ENCODE results near the gene CP.

CP gene

DNA sequence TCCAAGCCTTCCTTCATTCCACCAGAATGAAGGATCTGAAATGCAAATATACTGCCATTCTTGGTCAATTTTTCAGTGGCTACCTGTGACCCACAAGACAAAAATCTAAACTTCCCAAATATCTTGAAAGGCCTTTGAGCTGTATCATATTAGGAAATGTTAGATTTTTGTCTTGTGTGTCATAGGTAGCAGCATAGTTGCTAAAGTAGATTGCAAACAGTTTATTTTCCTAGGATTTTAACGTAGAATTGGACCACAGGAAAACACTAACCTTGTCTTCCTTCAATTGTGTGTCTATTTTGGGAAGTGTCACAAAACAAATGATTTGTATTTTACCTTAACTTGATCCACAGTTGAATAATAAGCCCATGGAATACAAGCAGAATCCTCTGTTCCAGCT lies 42.4 kb downstream of the CP start:
- DNase-seq, result no peak

DNA sequence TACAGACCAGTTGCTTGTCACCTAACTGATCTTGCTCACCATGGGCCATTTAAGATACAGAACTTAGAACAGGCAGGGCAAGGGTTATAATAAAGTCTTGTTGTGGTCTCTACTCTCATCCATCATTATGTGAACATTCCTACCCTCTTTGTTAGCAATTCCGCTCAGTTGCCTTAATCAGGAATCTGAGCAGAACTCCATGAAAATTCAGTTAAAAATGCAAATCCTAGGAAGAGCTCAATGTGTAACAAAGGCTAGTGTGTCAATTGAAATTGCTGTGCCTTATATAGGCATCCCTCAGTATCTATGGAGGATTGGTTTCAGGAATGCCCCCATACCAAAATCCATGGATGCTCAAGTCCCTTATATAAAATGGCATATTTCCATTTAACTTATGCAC lies 44.5 kb downstream of the CP start:
- no peak for DNase-seq

DNA sequence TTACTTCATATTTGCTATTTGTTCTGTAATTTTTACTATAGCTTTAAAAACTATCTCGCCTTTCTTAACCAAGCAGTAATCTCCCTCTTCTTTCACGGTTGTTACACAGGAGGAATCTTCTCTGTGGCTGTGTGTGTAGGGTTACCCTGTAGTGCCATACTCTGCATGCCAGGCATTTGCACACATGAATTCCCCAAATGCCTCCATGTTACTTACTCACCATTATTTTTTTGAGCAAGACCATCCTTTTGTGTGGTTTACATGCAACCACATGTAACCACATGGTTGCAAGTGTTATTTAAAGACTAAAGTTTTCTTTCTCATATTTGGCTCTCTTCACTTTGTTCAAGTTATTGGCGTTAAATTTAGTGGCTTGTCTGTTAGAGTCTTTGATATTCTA lies 46.7 kb downstream of the CP start:
- DNase-seq, result no peak

DNA sequence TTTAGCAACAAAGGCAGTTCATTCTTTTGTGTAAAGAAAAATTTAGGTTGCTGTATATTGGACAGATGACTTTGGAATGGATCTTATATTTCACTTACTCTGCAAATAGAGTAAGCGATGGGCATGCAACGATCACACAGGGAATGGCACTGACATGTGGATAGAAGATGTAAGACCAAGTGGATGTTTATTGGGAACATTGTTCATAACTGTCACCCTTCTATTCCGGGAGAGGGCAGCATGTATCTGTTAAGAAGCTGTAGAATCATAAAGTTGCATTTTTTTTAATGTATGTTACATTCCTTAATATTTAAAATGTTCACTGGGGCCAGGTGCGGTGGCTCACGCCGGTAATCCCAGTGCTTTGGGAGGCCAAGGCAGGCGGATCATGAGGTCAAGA lies 51.0 kb downstream of the CP start:
- DNase-seq, result no peak

DNA sequence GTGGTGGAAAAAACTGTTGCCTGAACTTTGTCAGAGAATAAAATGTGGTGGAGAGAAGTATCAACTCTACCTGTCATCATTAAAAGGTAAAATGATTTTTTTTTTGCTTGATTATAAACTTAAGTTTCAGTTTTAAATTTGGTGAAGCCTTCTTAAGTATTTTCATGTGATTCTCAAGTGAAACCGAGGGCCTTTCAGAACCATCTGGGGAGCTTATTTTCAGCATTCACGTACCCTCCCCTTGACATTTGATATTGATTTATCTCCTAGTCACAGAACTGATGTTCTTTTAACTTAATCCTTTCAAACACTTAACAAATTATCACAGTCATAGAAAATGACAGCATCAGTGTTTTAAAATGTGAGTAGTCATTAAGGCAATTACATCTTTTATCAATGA lies 53.7 kb downstream of the CP start:
- no peak for DNase-seq

DNA sequence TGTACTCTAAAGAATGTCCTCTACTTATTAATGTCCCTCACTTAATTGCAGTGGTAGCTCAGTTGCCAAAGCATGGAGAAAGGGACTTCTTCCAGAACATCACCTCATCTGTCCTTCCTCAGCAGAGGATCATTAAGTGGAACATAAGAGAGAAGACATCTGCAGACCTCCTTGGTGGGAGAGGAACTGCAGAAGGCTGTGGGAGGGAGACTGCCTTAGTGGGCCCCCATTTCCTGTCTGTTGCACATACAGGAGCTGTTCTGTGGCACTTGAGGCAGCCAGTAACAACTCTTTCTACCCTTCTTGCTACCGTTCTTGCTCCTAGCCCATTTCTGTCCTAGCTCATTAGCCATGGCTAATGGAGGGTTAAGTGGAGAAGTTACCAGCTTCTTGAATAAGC lies 58.6 kb downstream of the CP start:
- no peak for DNase-seq

DNA sequence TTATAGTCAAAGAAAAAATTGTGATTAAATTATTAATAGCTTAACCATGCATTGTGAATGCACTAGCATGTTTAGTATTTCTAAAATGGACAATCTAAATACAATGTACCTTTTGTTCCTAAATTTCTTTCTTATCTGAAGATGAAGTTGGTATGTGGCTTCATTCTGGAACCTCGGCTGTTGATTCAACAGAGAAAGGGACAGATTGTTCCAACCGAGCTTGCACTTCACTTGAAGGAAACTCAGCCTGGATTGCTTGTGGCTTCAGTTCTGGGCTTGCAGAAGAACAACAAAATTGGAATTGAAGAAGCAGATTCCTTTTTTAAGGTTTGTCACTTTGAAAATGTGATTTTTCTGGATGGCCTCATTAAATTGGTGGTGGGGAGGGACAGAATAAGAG lies 59.6 kb downstream of the CP start:
- DNase-seq, result no peak

DNA sequence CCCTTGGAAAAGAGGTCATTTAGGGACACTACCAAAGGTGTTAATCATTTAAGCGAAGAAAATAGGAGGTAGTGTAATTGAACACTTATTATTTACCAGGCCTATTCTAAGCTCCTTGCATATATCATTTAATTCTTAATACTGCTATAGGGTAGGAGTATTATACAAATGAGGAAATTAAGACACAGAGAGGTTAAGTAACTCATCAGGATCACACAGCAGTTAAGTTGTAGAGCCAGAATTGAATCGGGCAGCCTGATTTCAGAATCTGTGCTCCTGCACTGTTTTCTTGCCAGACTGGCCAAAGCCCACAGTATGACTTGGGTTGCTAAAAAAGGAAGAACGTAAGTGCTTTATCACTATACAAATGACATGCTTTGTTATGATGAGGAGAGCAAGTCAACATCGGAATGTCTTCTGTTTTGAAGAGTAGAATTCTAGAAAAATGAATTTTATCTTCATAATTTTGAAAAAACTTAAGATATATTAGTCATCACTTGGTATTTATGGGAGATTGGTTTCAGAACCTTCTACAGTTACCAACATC lies 60.8 kb downstream of the CP start:
- no peak for DNase-seq

DNA sequence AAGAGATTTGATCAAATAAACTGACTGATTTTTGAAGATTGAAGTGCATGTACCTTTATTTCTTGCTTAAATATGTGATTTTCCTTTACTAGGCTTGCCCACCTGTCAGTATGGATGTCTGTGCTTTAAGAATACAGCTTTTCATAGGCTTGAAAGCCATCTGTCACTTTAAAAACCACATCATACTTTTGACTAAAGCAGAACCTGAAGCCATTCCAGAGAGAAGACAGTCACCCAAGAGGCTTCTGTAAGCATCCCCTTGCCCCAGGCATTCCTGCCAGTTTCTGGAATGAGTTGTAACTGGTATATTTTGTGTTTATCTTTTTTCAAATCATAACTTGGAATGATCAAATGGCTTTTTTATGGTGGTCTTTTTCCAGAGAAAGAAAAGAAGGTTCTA lies 68.2 kb downstream of the CP start:
- DNase-seq, result no peak

DNA sequence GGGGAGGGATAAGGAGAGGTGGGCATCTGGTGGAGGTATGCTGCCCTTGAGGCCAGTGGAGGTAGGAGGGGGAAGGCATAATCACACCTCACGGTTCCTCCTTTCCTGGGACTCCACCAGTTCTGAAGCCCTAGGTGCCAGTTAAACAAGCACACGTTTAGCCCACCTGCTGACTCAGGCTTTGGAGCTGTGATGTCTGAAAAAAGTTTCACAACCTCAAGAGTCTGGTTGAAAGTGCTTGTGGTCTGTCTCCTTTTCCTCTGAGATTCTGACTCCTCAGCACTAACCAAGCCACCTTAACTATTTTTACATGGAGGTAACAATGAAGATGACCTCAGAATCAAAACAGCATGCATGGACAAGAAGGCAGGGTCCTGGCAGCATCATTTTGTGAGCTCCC lies 69.2 kb downstream of the CP start:
- no peak for DNase-seq

DNA sequence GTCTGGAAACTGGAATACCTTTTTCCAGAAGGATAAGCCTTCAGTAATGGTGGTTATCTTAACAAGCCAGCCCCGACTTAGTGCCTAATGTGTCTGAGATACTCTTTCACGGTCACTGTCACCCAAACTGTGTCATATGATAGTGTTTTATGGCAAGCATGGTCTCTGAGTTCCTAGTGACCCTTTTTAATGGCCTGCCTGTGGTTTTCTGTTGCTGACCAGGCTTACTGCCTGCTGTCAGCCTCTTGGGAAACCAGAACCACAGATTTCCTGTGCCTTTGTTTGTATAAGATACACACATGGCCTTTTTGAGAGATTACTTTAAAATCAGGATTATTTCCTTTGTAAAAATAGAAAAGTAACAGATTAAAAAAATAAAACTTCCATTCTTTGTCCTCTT lies 69.8 kb downstream of the CP start:
- DNase-seq, result no peak

DNA sequence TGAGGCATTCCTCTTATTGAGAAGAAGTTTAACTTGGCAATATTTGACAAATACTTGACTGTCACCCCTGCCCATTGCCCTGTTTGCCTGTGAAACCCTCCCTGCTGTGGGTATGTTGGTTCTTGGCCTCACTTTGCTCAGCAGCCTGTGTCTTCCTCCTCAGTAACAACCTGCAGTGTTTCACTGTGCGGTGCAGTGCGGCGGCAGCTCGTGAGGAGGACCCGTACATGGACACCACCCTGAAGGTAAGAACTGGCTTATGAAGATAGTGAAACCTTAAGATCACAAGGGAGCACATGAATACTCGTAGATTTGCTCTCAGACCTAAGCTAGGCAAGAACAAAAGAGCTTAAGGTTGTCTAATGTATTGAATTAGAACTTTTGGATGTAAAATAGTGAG lies 71.2 kb downstream of the CP start:
- DNase-seq, result no peak

DNA sequence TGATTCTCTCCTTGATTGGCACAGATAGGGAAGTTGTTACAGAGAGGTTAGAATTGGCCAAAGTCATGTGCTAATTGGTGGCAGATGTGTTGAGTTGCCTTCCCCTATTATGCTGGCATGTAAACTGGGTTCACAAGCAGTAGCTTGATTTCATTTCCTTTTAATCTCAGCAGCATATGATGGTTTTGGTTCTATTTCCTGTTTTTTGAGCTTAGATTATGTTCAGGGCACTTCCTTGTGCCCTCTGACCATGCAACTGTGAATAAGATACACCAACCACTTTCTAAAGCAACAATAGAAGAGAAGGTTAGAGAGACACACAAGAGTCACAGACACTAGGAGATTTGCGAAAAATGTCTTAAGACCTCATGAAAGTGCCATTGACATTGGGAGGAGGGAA lies 75.7 kb downstream of the CP start:
- DNase-seq, result no peak

DNA sequence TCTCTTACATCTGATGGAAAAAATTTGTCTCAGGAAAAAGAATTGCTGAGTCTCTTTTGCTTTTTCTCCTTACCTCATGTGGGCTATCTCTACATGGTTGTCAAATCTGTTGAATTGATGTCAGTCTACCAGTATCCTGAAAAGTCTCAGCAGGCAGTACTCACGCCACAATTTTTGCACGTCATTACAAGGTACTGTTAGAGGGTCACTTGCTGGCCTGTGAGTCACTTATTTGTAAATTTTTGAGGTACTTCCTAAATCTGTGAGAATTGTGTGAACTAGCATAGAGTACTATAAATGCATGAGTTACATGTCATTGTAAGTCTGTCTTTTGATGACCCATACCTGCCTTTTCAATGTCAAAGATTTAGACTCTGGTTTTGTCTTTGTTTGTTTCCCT lies 76.3 kb downstream of the CP start:
- no peak for DNase-seq

DNA sequence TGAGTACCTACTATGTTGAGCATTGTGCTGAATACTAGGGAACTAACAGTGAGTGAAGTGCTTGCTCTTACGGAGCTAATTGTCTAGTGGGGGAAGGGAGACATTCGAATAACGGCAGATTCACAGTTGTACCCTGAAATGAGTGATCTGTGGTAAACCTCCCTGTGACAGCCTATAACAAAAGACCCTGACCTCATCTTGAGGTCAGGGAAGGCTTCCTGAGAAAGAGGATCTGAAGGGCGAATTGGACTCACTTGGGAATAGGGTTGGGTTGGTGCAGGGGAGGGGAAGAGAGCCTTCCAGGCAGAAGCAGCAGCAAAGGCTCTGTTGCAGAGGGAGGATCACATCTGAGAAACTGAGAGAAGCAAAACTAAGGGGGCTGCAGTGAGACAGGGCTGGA lies 78.9 kb downstream of the CP start:
- no peak for DNase-seq

DNA sequence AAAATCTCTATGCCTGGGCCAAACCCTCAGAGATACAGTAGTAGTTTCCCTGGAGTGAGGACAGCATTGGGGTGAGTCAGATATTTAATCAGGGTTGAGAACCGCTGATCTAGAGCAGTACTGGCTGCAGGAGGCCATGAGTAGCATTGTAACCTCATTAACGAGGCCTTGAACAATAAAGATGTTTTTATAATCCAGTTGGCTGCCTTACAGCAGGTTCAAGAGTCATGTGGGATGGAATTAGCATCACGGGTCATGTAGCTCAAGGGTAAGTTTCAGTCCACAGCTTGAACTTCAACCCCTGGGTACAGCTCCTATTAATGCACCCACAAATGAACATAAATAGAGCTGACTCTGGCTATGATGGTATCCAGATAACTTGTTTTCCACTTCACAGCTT lies 87.1 kb downstream of the CP start:
- DNase-seq, result no peak

DNA sequence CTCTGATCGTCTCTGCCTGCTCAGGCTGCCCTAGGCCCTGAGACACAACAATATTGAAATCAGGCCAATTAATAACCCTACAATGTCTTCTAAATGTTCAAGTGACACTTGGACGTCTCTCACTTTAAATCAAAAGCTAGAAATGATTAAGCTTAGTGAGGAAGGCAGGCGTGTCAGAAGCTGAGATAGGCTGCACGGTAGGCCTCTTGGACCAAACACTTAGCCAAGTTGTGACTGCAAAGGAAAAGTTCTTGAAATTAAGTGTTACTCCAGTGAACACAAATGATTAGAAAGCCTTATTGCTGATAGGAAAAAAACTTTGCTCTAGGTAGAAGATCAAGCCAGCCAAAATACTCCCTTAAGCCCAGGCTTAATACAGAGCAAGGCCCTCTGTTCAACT lies 90.0 kb downstream of the CP start:
- DNase-seq, result no peak

DNA sequence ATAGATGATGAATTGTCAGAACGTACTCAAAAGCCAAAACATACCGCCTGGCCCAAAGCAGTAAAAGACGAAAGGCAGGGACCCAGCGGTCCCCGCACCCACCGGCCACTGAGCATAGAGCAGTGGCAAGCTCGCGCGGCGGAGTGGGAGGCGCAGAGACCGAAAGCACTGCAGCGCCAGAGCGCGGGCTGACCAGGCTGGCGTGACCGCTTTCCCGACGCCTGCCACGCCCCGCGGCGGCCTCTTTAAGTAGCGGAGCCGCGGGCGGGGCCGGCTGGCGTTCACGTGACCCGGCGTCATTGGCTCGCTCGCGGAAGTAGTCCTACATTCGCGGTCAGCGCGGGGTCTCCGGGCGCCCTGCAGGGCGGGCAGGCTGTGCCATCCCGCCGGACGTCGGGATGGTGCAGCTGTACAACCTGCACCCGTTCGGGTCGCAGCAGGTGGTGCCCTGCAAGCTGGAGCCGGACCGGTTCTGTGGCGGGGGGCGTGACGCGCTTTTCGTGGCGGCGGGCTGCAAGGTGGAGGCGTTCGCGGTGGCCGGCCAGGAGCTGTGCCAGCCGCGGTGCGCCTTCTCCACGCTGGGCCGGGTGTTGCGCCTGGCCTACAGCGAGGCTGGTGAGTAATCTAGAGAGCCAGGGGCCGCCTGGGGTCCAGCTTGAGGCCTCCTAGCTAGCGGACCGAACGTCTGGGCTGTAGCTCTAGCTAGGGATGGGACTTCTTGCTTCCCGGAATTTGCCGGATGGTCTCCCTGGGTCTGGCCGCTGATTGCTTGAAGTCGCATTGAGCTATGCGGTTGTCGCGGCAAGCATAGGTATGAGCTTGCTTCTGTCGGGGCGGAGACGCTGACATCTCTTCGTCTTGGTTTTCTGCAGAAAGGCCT lies 92.1 kb downstream of the CP start, which contains the start of gene HPS3:
Gene HPS3 (plus strand): TSS at position 313 of the 880 bp plus-strand sequence. CDS start 86 bp downstream, at position 399.
- DNase-seq, result peak; percentile 68

DNA sequence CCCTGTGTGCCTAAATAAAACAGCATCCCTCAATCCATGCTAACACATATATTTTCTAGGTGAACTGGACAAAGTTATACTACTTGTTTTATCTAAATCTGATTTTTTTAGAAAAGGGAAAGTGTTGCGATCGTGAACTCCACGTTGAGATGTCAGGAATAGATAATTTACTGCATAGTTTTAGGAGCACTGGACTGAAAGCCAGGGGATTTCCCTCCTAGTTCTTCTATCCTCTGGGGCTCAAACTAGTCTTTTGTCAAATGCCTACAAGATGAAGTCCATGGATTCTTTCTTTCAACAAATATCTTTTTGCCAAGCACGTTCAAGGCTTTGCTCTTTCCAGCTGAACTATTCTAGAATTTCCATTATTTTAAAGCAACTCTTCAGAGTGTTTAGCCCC lies 92.8 kb downstream of the CP start:
- DNase-seq, result no peak

DNA sequence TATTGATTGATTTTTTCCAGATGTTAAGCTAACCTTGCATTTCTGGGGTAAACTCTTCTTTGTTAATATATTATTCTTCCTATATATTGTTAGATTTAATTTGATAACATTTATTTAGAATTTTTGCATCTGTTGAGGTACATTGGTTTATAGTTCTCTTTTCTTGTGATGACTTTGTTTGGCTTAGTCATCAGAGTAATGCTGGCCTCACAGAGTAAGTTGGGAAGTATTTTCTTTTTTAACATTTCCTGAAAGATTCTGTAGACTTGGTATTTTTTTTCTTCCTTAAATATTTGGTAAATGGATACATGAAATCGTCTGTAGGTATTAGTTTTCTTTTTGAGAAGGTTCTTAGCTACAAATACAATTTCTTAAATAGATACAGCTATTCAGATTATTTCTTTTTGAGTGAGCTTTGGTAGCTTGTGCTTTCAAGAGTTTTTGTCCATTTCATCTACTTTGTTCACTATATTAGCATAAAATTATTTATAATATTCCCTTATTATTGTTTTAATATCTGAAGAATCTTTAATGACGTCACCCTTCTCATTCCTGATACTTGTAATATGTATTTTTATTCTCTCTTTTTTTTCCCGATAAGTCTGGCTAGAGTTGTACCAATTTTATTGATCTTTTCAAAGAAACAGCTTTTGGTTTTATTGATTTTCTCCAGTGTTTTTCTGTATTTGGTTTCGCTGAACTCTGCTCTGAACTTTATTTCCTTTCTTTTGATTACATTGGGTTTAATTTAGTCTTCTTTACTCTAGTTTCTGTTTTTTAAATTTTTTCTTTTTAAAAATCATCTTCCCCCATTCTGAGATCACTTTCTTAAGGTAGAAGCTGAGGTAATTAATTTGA lies 98.7 kb downstream of the CP start:
- no peak for DNase-seq

Measured in 8988T (cell line).